A549 (cell line): ENCODE results near the gene RNASE7. TPM values are rescaled to one million over a fixed set of nuclear protein-coding genes. Genes with fewer than 3 reads are reported as not detected.

Experiments used
- ATAC-seq, 2 experiments: fragments of 200-7000 bp in 1 of 2; fragments of >200 bp in 1 of 2; cut with Nextera tagmentation in 1 of 2; cut with Tn5 transposase in 1 of 2; 3 replicates each; pipeline versions ENCODE4 v1.8.0 to v1.9.1; 2018 to 2020; ENCODE audit warnings: mild to moderate bottlenecking in 1 of 2, moderate library complexity in 1 of 2
- CTCF ChIA-PET: fragments of 300-600 bp; sonication (Branson Sonifier 250); formaldehyde crosslinking; extraction: SDS; loops from one replicate; lab custom pipeline; 2021; ENCODE audit warnings: antibody characterized with exemption, inconsistent platforms; lab: Yijun Ruan, JAX
- POLR2A ChIA-PET: fragments of 350-600 bp; formaldehyde crosslinking; extraction: SDS; loops from one replicate; lab custom pipeline; 2021; ENCODE audit warnings: antibody characterized with exemption, inconsistent platforms; lab: Yijun Ruan, JAX
- DNase-seq, 2 experiments: peaks; one replicate each; pipeline versions ENCODE4 v3.0.0 to v3.0.0-alpha.2; 2011 to 2016; ENCODE audit warnings: low read depth in 1 of 2, low spot score in 1 of 2
- FAIRE-seq: peaks from 2 replicates; lab custom pipeline; 2011; peaks lifted over from hg19 to GRCh38; lab: Jason Lieb, UNC
- H3K27ac ChIP-seq, 2 experiments: fragments of >200 bp; sonication (Bioruptor Twin); formaldehyde crosslinking; 3 replicates each; pipeline ENCODE4 v1.5.1; 2016 to 2017
- H3K4me1 ChIP-seq: fragments of >200 bp; sonication (Bioruptor Twin); formaldehyde crosslinking; 3 replicates; pipeline ENCODE4 v1.6.1; 2016
- H3K4me2 ChIP-seq: fragments of >200 bp; sonication (Bioruptor Twin); formaldehyde crosslinking; 3 replicates; pipeline ENCODE4 v1.6.1; 2016
- H3K4me3 ChIP-seq: fragments of >200 bp; sonication (Bioruptor Twin); formaldehyde crosslinking; 3 replicates; pipeline ENCODE4 v1.5.1; 2016
- H3K9me3 ChIP-seq: fragments of >200 bp; sonication (Bioruptor Twin); formaldehyde crosslinking; 3 replicates; pipeline ENCODE4 v1.6.1; 2016
- CBX8 ChIP-seq: fragments of 200-600 bp; sonication (generic); IDR thresholded peaks from 2 replicates; pipeline ENCODE4 v1.6.1; 2016
- CEBPB ChIP-seq, 2 experiments: fragments of >200 bp in 1 of 2; sonication (Bioruptor Twin) in 1 of 2; formaldehyde crosslinking in 1 of 2; IDR thresholded peaks; 2 replicates each; pipeline ENCODE4 v1.6.1; 2012 to 2016
- CHD2 ChIP-seq: fragments of 150-350 bp; IDR thresholded peaks from 2 replicates; pipeline ENCODE4 v1.6.1; 2014; ENCODE audit warnings: low read length; ENCODE audit not compliant: partially characterized antibody
- EP300 ChIP-seq, 2 experiments: fragments of >200 bp; sonication (Bioruptor Twin); formaldehyde crosslinking; IDR thresholded peaks; 2 replicates in 1 of 2; 3 replicates in 1 of 2; pipeline ENCODE4 v1.6.1; 2016 to 2017
- FOSL2 ChIP-seq, 2 experiments: fragments of 450-650 bp in 1 of 2; fragments of >200 bp in 1 of 2; sonication (Bioruptor Twin) in 1 of 2; formaldehyde crosslinking; IDR thresholded peaks; 2 replicates each; pipeline versions ENCODE4 v1.5.0 to v1.6.1; 2016 to 2020; ENCODE audit warnings: mild to moderate bottlenecking in 1 of 2, moderate library complexity in 1 of 2
- FOXS1 ChIP-seq: fragments of 250-450 bp; sonication (Bioruptor Pico); IDR thresholded peaks from 2 replicates; pipeline ENCODE4 v1.5.0; 2020; ENCODE audit warnings: mild to moderate bottlenecking, moderate library complexity
- HDAC2 ChIP-seq: fragments of 200-600 bp; sonication (generic); IDR thresholded peaks from 2 replicates; pipeline ENCODE4 v1.6.1; 2016
- HOXB5 ChIP-seq: fragments of 250-450 bp; sonication (Bioruptor Pico); IDR thresholded peaks from 2 replicates; pipeline ENCODE4 v1.5.0; 2020; ENCODE audit warnings: mild to moderate bottlenecking, moderate library complexity
- JUN ChIP-seq, 2 experiments: fragments of >200 bp; sonication (Bioruptor Twin); formaldehyde crosslinking; IDR thresholded peaks; 2 replicates in 1 of 2; 3 replicates in 1 of 2; pipeline ENCODE4 v1.6.1; 2016 to 2017
- KDM1A ChIP-seq: fragments of 200-600 bp; sonication (generic); IDR thresholded peaks from 2 replicates; pipeline ENCODE4 v1.6.1; 2016; ENCODE audit warnings: low read depth, mild to moderate bottlenecking
- MYC ChIP-seq: IDR thresholded peaks from 2 replicates; pipeline ENCODE4 v1.6.1; 2012; ENCODE audit warnings: mild to moderate bottlenecking, inconsistent platforms, low read length, improper control_type of control experiment, borderline replicate concordance
- NFE2L2 ChIP-seq: fragments of 150-350 bp; conservative IDR thresholded peaks from 2 replicates; pipeline ENCODE4 v1.6.1; 2014; ENCODE audit warnings: low read length
- NPAS2 ChIP-seq: fragments of 250-450 bp; sonication (Bioruptor Pico); IDR thresholded peaks from 2 replicates; pipeline ENCODE4 v1.8.0; 2022; ENCODE audit warnings: mild to moderate bottlenecking, moderate library complexity, borderline replicate concordance
- NR3C1 ChIP-seq: fragments of >200 bp; sonication (Bioruptor Twin); formaldehyde crosslinking; IDR thresholded peaks from 3 replicates; pipeline ENCODE4 v1.6.1; 2017
- POLR2A ChIP-seq: IDR thresholded peaks from 2 replicates; pipeline ENCODE4 v1.6.1; 2012; ENCODE audit warnings: mild to moderate bottlenecking, low read length
- RAD21 ChIP-seq, 2 experiments: fragments of >200 bp in 1 of 2; sonication (Bioruptor Twin) in 1 of 2; formaldehyde crosslinking in 1 of 2; IDR thresholded peaks in 1 of 2; conservative IDR thresholded peaks in 1 of 2; 2 replicates in 1 of 2; 3 replicates in 1 of 2; pipeline ENCODE4 v1.6.1; 2012 to 2018; ENCODE audit warnings: inconsistent platforms in 1 of 2
- RARB ChIP-seq: fragments of 250-450 bp; sonication (Bioruptor Pico); IDR thresholded peaks from 2 replicates; pipeline ENCODE4 v1.8.0; 2021; ENCODE audit warnings: mild to moderate bottlenecking, moderate library complexity
- RFX5 ChIP-seq: fragments of 450-650 bp; IDR thresholded peaks from 2 replicates; pipeline ENCODE4 v1.7.1; 2014; ENCODE audit warnings: antibody characterized with exemption, mild to moderate bottlenecking, moderate library complexity
- RNF2 ChIP-seq: fragments of 200-600 bp; sonication (generic); IDR thresholded peaks from 2 replicates; pipeline ENCODE4 v1.6.1; 2016; ENCODE audit warnings: low read depth, mild to moderate bottlenecking, antibody characterized with exemption, moderate library complexity, borderline replicate concordance
- SREBF2 ChIP-seq: fragments of 450-650 bp; IDR thresholded peaks from 2 replicates; pipeline ENCODE4 v1.6.1; 2014; ENCODE audit warnings: mild to moderate bottlenecking, moderate library complexity
- ZNF302 ChIP-seq: fragments of 250-450 bp; sonication (Bioruptor Pico); IDR thresholded peaks from 2 replicates; pipeline ENCODE4 v1.9.0; 2021; ENCODE audit warnings: inconsistent platforms, mild to moderate bottlenecking, moderate library complexity
- WGBS: methylation state at CpG from one replicate; pipeline ENCODE4 v1.1.6; 2017; ENCODE audit errors: missing lambda C conversion rate; 5-methylcytosine and 5-hydroxymethylcytosine counted together
- polyA plus RNA-seq, 4 experiments: library from polyadenylated mRNA; depleted of rRNA in 3 of 4; stranded (reverse); fragments of >200 nt; fragmentation: RNase III in 1 of 4; extraction: RNeasy Plus Mini Kit Qiagen cat#74134 plus additional on column Dnase treatment in 1 of 4; gene quantifications; 2 replicates in 3 of 4; 3 replicates in 1 of 4; pipeline ENCODE4 v1.2.3, GENCODE V29; 2011 to 2017
- TF ChIP-seq, protein P1 (sequence below): fragments of >200 bp; sonication (Bioruptor Twin); formaldehyde crosslinking; IDR thresholded peaks from 3 replicates; pipeline ENCODE4 v1.6.1; 2016
- TF ChIP-seq, protein P2 (sequence below): IDR thresholded peaks from 2 replicates; pipeline ENCODE4 v1.6.1; 2012
- TF ChIP-seq, protein P3 (sequence below): fragments of 150-350 bp; IDR thresholded peaks from 2 replicates; pipeline ENCODE4 v1.6.1; 2014; ENCODE audit warnings: low read depth, mild to moderate bottlenecking, low read length

RNASE7 gene
- polyA plus RNA-seq, 2 of the 4 experiments (the other 2 are of a cell fraction), result not detected

DNA sequence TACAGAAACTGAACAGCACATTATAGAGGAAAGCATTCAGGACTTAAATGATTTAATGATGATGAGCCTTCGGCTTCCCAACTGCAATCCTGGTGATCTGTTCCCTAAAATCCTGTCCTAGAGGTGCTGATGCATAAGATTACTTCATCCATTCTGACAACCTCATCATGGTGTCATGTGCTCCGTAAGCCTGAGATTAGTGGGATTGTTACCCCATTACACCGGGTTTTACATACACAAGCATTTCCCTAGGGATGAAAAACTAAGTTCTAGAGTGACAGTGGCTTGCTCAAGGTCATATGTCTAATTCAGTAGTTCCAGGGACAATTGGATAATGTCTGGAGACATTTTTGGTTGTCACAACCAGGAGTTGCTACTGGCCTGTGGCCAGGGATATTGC lies 5.0 kb upstream of the RNASE7 start:
- DNase-seq (no peak), FAIRE-seq (no peak), ATAC-seq (no peak)
- Histone ChIP-seq H3K27ac (no peak overlapping the region), H3K4me3 (no peak overlapping the region), H3K4me1 (no peaks in the 10 kb centered on the region), H3K4me2 (no peak overlapping the region), H3K9me3 (no peaks in the 10 kb centered on the region)
- TF ChIP-seq CEBPB (IDR thresholded peaks at IDR 0.05) (no peak), NR3C1 (no peak), POLR2A (no peak), KDM1A (no peak), RAD21 (conservative IDR thresholded peaks at IDR 0.05 in 1 of 2, IDR thresholded peaks at IDR 0.05 in 1 of 2) (no peak), ZNF302 (CRISPR knock-in tag) (no peak), JUN (IDR thresholded peaks at IDR 0.05) (no peak), CBX8 (no peak), RNF2 (no peak), HDAC2 (no peak), FOSL2 (IDR thresholded peaks at IDR 0.05) (no peak), FOSL2 (CRISPR knock-in tag; IDR thresholded peaks at IDR 0.05) (no peak), CHD2 (no peak), HOXB5 (CRISPR knock-in tag) (no peak), SREBF2 (no peak), MYC (no peak), RFX5 (no peak), RARB (CRISPR knock-in tag) (no peak), NFE2L2 (no peak)
- TF ChIP-seq, protein P1, sequence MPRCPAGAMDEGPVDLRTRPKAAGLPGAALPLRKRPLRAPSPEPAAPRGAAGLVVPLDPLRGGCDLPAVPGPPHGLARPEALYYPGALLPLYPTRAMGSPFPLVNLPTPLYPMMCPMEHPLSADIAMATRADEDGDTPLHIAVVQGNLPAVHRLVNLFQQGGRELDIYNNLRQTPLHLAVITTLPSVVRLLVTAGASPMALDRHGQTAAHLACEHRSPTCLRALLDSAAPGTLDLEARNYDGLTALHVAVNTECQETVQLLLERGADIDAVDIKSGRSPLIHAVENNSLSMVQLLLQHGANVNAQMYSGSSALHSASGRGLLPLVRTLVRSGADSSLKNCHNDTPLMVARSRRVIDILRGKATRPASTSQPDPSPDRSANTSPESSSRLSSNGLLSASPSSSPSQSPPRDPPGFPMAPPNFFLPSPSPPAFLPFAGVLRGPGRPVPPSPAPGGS, result no peak
- TF ChIP-seq, protein P2, sequence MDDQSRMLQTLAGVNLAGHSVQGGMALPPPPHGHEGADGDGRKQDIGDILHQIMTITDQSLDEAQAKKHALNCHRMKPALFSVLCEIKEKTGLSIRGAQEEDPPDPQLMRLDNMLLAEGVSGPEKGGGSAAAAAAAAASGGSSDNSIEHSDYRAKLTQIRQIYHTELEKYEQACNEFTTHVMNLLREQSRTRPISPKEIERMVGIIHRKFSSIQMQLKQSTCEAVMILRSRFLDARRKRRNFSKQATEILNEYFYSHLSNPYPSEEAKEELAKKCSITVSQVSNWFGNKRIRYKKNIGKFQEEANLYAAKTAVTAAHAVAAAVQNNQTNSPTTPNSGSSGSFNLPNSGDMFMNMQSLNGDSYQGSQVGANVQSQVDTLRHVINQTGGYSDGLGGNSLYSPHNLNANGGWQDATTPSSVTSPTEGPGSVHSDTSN, result no peak
- WGBS, result 22% methylated on average over 3 of the region's 3 CpGs
- POLR2A ChIA-PET, result no interaction called here
- CTCF ChIA-PET, result interaction anchor here (1.1 to 12.5 kb wide), 3 partner anchors 21 to 163 kb away, joined by 3 to 210 read pairs (median 16); no protein-coding TSS in a partner anchor

DNA sequence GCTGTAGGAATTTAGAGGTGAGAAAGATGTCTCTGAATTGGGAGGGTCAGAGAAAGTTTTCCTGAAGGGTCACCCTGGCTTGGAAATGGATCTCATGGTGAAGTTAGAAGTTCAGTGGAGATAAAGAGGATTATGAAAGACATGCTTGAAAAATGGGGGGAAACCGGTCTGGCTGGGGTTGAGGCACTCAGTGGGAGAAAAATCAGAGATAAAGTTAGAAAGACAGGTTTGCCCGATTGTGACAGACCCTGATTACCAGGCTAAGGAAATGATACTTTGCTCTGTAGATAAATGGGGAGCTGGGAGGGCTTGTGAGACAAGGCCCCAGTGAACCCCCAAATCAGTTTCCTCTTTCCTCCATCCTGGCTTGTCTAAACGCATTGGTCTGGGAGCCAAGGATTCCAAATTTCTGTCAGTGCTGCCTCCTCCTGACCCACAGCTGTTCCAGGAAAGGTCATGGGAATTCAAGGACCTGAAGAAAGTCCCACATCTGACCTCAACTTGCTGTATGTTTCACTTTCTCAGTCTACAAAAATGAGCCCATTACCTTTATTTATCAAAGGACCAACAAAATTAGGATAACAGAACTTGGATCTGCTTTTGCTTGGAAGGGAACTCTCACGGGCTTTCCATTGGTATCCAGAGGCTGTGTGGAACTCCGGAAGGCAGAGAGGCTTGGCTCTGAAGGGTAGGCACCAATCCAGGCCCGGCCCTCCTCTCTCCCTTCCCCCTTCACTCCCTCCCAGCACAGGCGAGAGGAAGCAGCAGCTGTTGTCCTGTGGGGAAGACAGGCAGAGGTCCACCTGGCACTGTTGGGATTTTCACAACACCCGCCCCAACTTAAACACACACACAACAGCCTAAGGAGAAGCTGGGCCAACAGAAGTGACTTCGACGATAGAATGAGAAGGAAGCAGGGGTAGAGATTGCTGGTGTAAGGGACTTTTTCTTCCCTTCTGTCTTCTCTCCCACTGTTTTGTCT lies 3.4 kb upstream of the RNASE7 start:
- Histone ChIP-seq H3K4me2 (no peak overlapping the region), H3K27ac (no peak overlapping the region), H3K4me1 (no peaks in the 10 kb centered on the region), H3K4me3 (no peak overlapping the region), H3K9me3 (no peaks in the 10 kb centered on the region)
- TF ChIP-seq EP300 (IDR thresholded peaks at IDR 0.05) (no peak), FOXS1 (no peak), FOSL2 (IDR thresholded peaks at IDR 0.05) (no peak), FOSL2 (CRISPR knock-in tag; IDR thresholded peaks at IDR 0.05) (no peak), RNF2 (no peak), NPAS2 (CRISPR knock-in tag) (no peak), NFE2L2 (no peak), SREBF2 (no peak)
- TF ChIP-seq, protein P3, sequence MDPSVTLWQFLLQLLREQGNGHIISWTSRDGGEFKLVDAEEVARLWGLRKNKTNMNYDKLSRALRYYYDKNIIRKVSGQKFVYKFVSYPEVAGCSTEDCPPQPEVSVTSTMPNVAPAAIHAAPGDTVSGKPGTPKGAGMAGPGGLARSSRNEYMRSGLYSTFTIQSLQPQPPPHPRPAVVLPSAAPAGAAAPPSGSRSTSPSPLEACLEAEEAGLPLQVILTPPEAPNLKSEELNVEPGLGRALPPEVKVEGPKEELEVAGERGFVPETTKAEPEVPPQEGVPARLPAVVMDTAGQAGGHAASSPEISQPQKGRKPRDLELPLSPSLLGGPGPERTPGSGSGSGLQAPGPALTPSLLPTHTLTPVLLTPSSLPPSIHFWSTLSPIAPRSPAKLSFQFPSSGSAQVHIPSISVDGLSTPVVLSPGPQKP, result no peak
- no peak for DNase-seq
- no peak for FAIRE-seq
- WGBS, result 68% methylated on average over 10 of the region's 10 CpGs
- ChIA-PET POLR2A (no interaction called here), CTCF (interaction anchor here (0.8 to 7.3 kb wide), 21 partner anchors 7 to 347 kb away, joined by 3 to 323 read pairs (median 10); partner anchors contain the start of genes ARHGEF40 and NDRG2)
- ATAC-seq, result no peak
